Ectodermal cell (in vitro differentiated cells): Measurements from ENCODE around the gene KRAS.

Experiments
- H3K27ac ChIP-seq: 2 replicates; pipeline ENCODE4 v1.7.0; 2013; ENCODE audit warnings: mild to moderate bottlenecking, low read depth, low read length; ENCODE audit not compliant: insufficient read depth, poor library complexity, severe bottlenecking
- H3K27me3 ChIP-seq: 2 replicates; pipeline ENCODE4 v1.7.0; 2013; ENCODE audit warnings: mild to moderate bottlenecking, low read length; ENCODE audit not compliant: insufficient read depth, control insufficient read depth, poor library complexity, severe bottlenecking
- H3K36me3 ChIP-seq: one replicate; pipeline ENCODE4 v1.7.0; 2013; ENCODE audit warnings: low read length; ENCODE audit not compliant: control insufficient read depth, insufficient read depth
- H3K4me1 ChIP-seq: one replicate; pipeline ENCODE4 v1.7.0; 2013; ENCODE audit warnings: low read length; ENCODE audit not compliant: control insufficient read depth, insufficient read depth
- H3K4me3 ChIP-seq: 2 replicates; pipeline ENCODE4 v1.7.0; 2013; ENCODE audit warnings: low read depth, low read length, control low read depth; ENCODE audit not compliant: insufficient read depth
- H3K9me3 ChIP-seq: 2 replicates; pipeline ENCODE4 v1.7.0; 2013; ENCODE audit warnings: mild to moderate bottlenecking, low read length, moderate library complexity; ENCODE audit not compliant: control insufficient read depth
- WGBS, 2 experiments: methylation state at CpG; one replicate each; pipeline ENCODE4 v1.1.7; 2013; ENCODE audit warnings: missing lambda C conversion rate in 2 of 2; 5-methylcytosine and 5-hydroxymethylcytosine counted together

The KRAS gene

DNA sequence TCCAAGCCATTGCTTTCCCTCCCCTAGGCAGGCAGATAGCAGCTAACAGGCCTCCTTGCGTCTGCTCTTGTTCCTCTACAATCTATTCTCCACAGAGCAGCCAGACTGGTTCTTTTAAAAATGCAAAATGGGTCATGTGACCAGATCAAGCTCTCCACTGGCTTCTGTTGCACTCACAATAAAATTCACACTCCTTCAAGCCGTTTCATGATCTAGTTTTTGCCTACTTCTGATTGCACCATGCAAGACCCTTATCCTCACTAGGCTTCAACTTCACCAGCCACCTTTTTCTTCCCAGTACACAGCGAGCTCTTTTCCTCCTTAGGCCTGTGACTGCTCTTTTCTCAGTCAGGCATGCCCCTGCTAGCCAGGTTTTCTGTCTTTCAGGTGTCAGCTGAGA, 6.1 kb upstream of the KRAS start:
- Histone ChIP-seq H3K4me3 (no peak overlapping the region), H3K27ac (no peak overlapping the region), H3K27me3 (peaks cover 29% of the 10 kb centered on the region), H3K36me3 (no peaks in the 10 kb centered on the region), H3K9me3 (no peaks in the 10 kb centered on the region), H3K4me1 (no peaks in the 10 kb centered on the region)
- 68 to 69% methylated on average over 3 of the region's 3 CpGs for WGBS, 2 experiments

DNA sequence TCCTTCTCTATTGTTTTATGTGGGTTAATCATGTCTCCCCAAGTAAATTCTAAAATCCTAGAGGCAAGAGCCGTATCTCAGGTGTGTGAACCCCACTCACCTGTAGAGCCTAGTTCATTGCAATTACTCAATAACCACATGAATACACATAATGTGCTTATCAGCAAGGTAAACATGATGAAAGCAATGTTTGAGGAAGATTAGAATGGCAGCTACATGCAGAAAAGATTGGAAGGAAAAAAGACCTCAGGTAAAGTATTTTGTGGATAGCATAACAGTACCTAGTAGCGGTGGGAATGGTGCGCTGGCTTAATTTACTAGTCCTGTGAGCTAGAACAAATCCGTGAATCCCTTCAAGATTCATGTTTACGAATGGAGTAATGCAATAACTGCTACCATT, 5.3 kb upstream of the KRAS start:
- WGBS, 2 experiments, result 86 to 88% methylated on average over 5 of the region's 5 CpGs
- Histone ChIP-seq H3K9me3 (no peaks in the 10 kb centered on the region), H3K4me1 (no peaks in the 10 kb centered on the region), H3K27me3 (peaks cover 30% of the 10 kb centered on the region), H3K36me3 (no peaks in the 10 kb centered on the region), H3K27ac (no peak overlapping the region), H3K4me3 (no peak overlapping the region)

DNA sequence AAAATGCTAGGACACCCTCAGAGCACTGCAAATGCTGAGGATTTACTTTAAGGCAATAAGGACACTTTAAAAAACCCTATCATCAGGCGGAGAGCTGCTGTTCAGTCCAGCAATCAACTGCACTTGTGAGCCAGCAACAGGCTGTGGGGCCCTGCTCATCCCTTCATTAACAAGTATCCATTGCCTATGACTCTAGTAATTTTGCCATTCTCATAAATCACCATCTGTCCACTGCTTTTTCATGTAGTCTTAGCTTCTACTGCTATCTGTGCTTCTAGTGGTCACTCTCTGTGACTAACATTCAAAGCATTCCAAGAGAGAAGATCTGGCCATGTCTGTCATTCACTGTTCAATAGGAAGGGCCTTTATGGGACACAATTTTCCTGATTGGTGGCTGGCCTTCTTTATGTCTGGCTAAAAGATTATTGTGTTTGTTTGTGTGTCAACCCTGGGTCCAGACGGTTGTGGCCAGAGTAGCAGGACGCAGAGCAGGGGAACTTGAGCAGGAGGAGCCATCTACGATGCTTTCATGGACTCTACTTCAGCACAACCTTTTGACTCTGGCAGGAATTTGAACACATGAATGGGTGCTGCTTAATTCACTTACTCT, 3.6 kb upstream of the KRAS start:
- 84 to 85% methylated on average over 4 of the region's 4 CpGs for WGBS, 2 experiments
- no peaks in the 10 kb centered on the region for H3K4me1 ChIP-seq
- peaks cover 30% of the 10 kb centered on the region for H3K27me3 ChIP-seq
- H3K36me3 ChIP-seq, result no peaks in the 10 kb centered on the region
- no peak overlapping the region for H3K27ac ChIP-seq
- no peaks in the 10 kb centered on the region for H3K9me3 ChIP-seq
- no peak overlapping the region for H3K4me3 ChIP-seq

DNA sequence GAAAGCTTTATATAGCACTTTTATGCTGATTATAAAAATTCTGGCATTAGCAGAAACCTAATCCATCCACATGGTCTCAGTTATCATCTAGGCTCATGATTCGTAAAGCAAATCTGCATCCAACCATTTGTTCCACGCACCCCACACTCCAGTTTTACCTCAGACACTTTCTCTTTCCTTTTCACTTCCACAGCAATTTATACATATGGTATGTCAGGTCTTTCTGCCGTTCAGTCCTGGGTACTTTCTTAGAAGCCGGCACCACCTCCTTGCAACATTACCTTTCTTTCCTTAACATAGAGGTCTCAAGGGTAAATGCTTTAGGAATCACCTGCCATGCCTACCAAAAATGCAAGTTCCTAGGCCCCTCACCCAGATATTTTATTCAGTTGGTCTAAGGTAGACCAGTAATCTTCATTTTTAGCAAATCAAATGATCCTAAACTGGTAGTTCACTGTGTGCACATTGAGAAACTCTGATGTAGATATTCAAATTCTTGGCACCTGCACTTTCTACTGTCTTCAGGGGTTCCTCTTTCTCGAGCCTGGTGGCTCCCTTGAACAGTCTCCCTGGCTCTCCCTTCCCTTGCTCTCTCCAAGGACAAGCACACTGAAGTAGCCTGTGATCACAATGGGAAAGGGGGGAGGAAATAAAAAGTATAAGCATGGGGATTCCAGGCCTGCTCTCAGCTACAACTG, 2.8 kb upstream of the KRAS start:
- no peaks in the 10 kb centered on the region for H3K36me3 ChIP-seq
- no peaks in the 10 kb centered on the region for H3K4me1 ChIP-seq
- no peak overlapping the region for H3K27ac ChIP-seq
- H3K9me3 ChIP-seq, result no peaks in the 10 kb centered on the region
- 90 to 94% methylated on average over 5 of the region's 5 CpGs for WGBS, 2 experiments
- H3K4me3 ChIP-seq, result no peak overlapping the region
- peaks cover 30% of the 10 kb centered on the region for H3K27me3 ChIP-seq

DNA sequence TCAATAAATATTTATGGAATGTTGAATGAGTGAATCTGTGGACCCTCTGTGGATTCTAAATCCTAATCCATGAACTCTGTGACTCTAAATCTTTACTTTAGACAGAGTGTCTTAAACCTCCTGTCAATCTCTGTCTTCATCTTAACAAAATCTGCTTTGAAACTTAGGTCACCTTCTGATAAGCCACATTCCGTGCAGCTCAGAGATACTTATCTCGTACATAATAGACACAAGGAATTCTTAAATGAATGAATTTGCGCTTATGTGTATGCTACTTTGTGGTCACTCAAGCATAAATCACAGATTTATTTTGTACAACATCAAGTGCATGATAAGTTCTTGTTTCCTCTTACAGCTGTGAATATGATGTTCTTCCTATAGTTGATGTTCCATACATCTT, 2.2 kb upstream of the KRAS start:
- Histone ChIP-seq H3K4me1 (no peaks in the 10 kb centered on the region), H3K36me3 (no peaks in the 10 kb centered on the region), H3K4me3 (no peak overlapping the region), H3K27me3 (peaks cover 30% of the 10 kb centered on the region), H3K9me3 (no peaks in the 10 kb centered on the region), H3K27ac (no peak overlapping the region)
- 95 to 98% methylated on average over 2 to 3 of the region's 3 CpGs for WGBS, 2 experiments

DNA sequence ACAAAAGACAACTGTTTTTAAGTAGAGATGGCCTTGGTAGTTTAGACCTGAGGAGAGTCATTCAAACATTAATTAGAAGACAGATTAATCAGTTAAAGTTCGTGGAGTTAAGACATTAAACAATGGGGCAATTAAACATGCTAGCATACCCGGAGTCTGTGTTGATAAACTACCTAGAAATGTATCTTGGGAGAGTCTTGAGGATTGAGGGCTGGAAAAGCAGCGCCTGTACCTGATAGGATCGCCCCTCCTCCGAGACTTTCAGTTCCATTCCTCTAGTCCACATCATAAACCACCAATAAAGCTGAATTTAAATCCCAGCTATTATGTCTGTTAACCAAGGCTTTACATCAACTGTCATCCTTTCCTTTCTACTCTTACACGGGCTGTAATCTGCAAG, 1.0 kb upstream of the KRAS start:
- H3K27ac ChIP-seq, result no peak overlapping the region
- peak overlapping the region; percentile 55 for H3K4me3 ChIP-seq
- no peaks in the 10 kb centered on the region for H3K9me3 ChIP-seq
- H3K27me3 ChIP-seq, result peaks cover 30% of the 10 kb centered on the region
- H3K36me3 ChIP-seq, result peaks cover 3% of the 10 kb centered on the region
- H3K4me1 ChIP-seq, result no peaks in the 10 kb centered on the region
- 57 to 64% methylated on average over 5 to 6 of the region's 6 CpGs for WGBS, 2 experiments

DNA sequence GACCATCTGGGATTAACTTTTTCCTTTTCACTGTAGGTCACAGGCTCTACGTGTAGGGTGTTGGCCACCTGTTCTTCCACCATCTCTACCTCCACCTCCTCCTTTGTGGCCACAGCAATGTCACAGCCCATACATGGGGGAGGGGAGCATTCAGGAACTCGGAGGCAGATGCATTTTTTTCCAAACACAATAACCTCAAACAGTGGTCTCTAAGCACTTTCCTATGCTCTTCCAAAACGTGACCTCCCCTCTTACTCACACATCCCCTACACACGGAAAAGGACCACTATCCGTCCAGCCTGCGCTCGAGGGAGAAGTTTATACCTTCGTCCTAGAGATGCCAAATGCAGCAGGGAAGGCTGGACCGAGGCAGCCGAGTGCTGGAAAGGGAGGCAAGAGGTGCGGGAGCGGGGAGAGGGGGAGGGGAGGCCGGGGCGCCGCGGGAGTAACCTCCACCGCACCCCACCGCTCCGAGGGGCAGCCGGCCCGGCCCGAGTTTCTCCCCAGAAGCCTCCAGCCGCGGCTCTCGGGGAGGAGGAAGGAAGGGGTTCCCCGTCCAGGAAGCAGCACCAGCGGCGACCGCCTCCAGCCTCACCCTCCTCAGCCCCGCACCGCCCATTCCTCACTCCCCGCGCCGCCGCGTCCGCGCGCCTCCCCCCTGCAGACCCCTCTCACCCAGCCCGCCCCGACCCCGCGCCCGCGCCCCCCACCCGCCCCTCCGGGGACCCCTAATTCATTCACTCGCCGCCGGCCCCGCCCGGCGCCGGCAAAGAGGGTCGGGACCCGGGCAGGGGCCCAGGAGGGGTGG, 594 bp downstream of the KRAS start:
- 0% methylated on average over 49 to 54 of the region's 56 CpGs for WGBS, 2 experiments
- Histone ChIP-seq H3K27ac (peak overlapping the region; percentile 60), H3K4me1 (no peaks in the 10 kb centered on the region), H3K9me3 (no peaks in the 10 kb centered on the region), H3K36me3 (peaks cover 3% of the 10 kb centered on the region), H3K4me3 (peak overlapping the region; percentile 55), H3K27me3 (peaks cover 30% of the 10 kb centered on the region)

DNA sequence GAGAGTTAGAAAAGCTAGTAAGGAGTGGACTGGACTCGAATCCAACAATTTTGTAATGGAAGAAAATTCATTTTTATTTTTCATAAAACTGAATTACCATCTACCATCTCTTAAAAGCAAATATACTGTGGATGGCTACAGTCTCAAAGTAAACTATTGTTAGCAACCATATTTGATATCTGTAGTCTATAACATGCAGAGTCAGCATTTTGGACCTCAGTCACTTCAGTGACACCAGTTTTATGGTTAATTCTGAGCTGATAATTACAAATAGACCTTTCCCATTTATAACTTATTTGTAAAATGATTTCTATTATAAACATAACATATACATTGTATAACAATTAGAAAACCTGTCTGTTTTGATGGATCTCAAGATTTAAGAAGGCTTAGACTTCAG, 2.0 kb downstream of the KRAS start:
- no peaks in the 10 kb centered on the region for H3K9me3 ChIP-seq
- WGBS, 2 experiments, result 100% methylated on average over 1 of the region's 1 CpG; no CpG with 5 or more reads in 1 of the 2 experiments
- peaks cover 3% of the 10 kb centered on the region for H3K36me3 ChIP-seq
- H3K4me1 ChIP-seq, result no peaks in the 10 kb centered on the region
- no peak overlapping the region for H3K27ac ChIP-seq
- H3K27me3 ChIP-seq, result peaks cover 25% of the 10 kb centered on the region
- H3K4me3 ChIP-seq, result no peak overlapping the region

DNA sequence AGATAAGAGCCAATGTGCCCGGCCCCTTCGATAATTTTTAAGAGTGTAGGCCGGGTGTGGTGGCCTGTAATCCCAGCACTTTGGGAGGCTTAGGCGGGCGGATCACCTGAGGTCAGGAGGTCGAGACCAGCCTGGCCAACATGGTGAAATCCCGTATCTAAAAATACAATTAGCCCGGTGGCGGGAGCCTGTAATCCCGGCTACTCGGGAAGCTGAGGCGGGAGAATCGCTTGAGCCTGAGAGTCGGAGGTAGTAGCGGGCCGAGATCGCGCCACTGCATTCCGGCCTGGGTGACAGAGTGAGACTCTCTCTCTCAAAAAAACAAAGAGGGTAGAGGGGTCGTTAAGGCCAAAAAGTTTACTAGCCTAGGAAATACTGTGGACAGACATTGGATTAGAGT, 2.6 kb downstream of the KRAS start:
- no peak overlapping the region for H3K4me3 ChIP-seq
- 92% methylated on average over 20 of the region's 20 CpGs for WGBS, 2 experiments

DNA sequence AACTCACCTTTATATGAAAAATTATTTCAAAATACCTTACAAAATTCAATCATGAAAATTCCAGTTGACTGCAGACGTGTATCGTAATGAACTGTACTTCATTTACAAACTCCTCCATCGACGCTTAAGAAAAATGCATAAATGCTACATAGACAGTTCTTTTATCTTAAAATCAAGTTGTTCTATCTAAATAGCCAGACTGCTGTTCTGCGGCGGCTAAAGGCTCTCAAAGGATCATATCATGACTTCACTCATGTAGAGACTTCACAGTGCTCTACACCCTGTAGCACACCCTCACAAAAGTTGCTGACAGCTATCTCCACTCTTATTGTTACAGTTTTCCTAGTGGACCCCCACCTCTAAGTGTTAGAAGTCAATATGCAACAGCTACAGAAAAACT, 5.2 kb downstream of the KRAS start:
- Histone ChIP-seq H3K4me3 (no peak overlapping the region), H3K36me3 (peaks cover 3% of the 10 kb centered on the region), H3K4me1 (no peaks in the 10 kb centered on the region), H3K27ac (no peak overlapping the region), H3K9me3 (no peaks in the 10 kb centered on the region), H3K27me3 (no peaks in the 10 kb centered on the region)
- 97 to 99% methylated on average over 6 of the region's 6 CpGs for WGBS, 2 experiments

More for the DNA sequence above, 2.6 kb downstream of the KRAS start:
- Histone ChIP-seq H3K27me3 (peaks cover 19% of the 10 kb centered on the region), H3K9me3 (no peaks in the 10 kb centered on the region), H3K4me1 (no peaks in the 10 kb centered on the region), H3K36me3 (peaks cover 3% of the 10 kb centered on the region), H3K27ac (no peak overlapping the region)
